AG10803 (cell line): ENCODE data around the gene XRCC1.

Experiments
- DNase-seq: peaks from one replicate; pipeline ENCODE4 v3.0.0; 2010; ENCODE audit warnings: low read depth
- H3K4me3 ChIP-seq: 2 replicates; pipeline ENCODE4 v1.5.1; 2011; ENCODE audit warnings: mild to moderate bottlenecking, low read length, control low read depth
- CTCF ChIP-seq: conservative IDR thresholded peaks from 2 replicates; pipeline ENCODE4 v1.5.1; 2011; ENCODE audit warnings: mild to moderate bottlenecking, low read length, control low read depth, inconsistent platforms

Gene XRCC1

GRCh38 chr19:43561139-43561970 lies 14.0 kb downstream of the XRCC1 start:
- DNase-seq = no peak
- H3K4me3 ChIP-seq = no peak overlapping the region
- no peak for TF ChIP-seq CTCF

DNA sequence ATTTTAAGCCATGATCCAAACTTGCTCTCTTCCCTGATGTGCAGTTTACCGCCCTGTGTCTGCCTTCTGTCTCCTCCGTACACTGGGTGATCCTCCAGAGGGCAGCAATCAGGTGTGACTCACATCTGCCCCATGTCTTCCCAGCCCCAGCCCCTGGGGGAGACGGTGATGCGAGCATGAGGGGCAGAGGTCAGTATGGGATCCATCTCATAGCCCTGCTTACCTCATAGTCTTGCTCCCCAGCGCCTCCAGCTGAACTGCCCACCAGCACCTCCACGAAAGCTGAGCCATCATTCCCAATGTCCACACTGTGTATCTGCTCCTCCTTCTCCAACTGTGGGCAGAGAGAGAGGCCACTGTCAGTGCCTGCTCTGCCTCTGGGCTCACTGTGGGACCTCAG lies 14.6 kb downstream of the XRCC1 start:
- DNase-seq = no peak

GRCh38 chr19:43555185-43555770 lies 20.0 kb downstream of the XRCC1 start:
- TF ChIP-seq CTCF = peak; percentile 90
- DNase-seq = peak; percentile 68
- no peak overlapping the region for H3K4me3 ChIP-seq

More for the DNA sequence above, 14.6 kb downstream of the XRCC1 start:
- 0 out of 2 replicates have a peak, but pooled peaks have one; percentile 14 for TF ChIP-seq CTCF
- no peak overlapping the region for H3K4me3 ChIP-seq

DNA sequence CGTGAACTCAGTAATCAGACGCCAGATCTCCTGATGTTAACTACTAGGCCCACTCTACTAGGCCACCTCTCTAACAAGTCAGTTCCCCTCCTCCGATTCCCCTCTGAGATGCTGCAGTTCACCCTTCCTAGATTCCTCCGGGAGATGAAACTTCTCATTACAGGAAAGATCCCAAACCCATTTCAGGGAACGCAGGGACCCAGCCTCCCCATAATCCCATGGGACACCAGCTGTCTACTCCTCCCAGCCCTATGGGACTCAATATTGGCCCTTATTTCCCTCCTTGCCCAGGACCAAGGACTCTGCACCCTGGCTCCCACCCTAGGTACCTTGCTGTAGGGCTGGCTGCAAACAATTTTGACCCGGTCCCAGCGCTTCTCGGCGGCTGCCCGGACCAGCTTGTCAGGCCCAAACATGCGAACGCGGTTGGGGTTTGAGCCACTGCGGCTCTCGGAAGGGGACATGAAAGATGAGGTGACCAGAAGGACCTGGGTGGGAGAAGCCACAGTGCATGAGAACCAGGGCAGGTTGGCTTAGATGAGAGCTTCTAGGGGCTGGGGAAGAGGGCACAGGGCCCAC lies 20.9 kb downstream of the XRCC1 start:
- no peak for DNase-seq

DNA sequence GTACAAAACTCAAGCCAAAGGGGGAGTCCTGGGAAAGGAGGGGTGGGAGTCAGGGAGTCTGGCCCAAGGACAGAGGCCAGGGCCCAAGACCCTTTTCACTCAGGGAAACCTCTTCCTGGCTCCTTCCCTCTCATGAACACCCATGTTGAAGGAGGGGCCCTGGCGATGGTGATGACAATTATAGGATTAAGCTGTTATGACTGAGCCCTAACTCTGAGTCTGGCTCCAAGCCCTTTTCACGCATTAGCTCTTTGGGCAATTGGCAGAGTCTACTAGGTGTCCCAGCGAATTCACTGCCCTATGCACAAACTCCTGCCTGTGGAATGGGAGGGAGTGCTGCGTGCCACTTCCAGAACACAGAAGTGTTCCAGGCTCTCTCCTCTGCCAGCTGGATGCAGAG lies 21.7 kb downstream of the XRCC1 start:
- TF ChIP-seq CTCF = no peak
- DNase-seq = no peak

More for the DNA sequence above, 20.9 kb downstream of the XRCC1 start:
- no peak for TF ChIP-seq CTCF
- H3K4me3 ChIP-seq = no peak overlapping the region

GRCh38 chr19:43552616-43553015 lies 22.7 kb downstream of the XRCC1 start:
- no peak overlapping the region for H3K4me3 ChIP-seq
- no peak for TF ChIP-seq CTCF
- DNase-seq = no peak

More for the DNA sequence above, 21.7 kb downstream of the XRCC1 start:
- H3K4me3 ChIP-seq = no peak overlapping the region

DNA sequence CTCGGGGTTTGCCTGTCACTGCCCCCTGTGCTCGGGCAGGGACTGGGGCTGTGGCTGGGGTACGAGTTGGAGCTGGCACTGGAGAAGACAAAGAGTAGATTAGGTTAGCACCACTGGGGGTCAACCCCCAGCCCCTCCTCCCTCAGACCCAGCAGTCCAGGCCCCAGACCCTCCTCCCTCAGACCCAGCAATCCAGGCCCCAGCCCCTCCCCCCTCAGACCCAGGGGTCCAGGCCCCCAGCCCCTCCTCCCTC lies 23.2 kb downstream of the XRCC1 start:
- no peak for TF ChIP-seq CTCF
- H3K4me3 ChIP-seq = no peak overlapping the region
- no peak for DNase-seq
